HG03095 (cell line): ENCODE results near the gene TUBGCP6.

ENCODE experiments used
- ATAC-seq: cut with Tn5 transposase; IDR thresholded peaks from one replicate; pipeline ENCODE4 v1.9.1; 2021; ENCODE audit warnings: moderate library complexity; ENCODE audit not compliant: unreplicated experiment

The TUBGCP6 gene

GRCh38 chr22:50227579-50228215 is 17.1 kb downstream of the TUBGCP6 start:
- no peak for ATAC-seq

- ATAC-seq = no peak
Observed at GRCh38 chr22:50226875-50227165, 18.0 kb downstream of the TUBGCP6 start.

- ATAC-seq = no peak
Observed at GRCh38 chr22:50226063-50226874, 18.6 kb downstream of the TUBGCP6 start.

GRCh38 chr22:50225200-50225969 is 19.4 kb downstream of the TUBGCP6 start:
- ATAC-seq = no peak

GRCh38 chr22:50224071-50224470 is 20.8 kb downstream of the TUBGCP6 start:
- no peak for ATAC-seq

- no peak for ATAC-seq
Observed at GRCh38 chr22:50222508-50222907, 22.3 kb downstream of the TUBGCP6 start.

- no peak for ATAC-seq
Observed at GRCh38 chr22:50221410-50222300, 23.2 kb downstream of the TUBGCP6 start.

- no peak for ATAC-seq
Observed at GRCh38 chr22:50220603-50221409, 24.0 kb downstream of the TUBGCP6 start.

GRCh38 chr22:50219800-50220602 is 24.8 kb downstream of the TUBGCP6 start:
- no peak for ATAC-seq

- ATAC-seq = no peak
Observed at GRCh38 chr22:50218996-50219727, 25.7 kb downstream of the TUBGCP6 start.

GRCh38 chr22:50218153-50218995 is 26.4 kb downstream of the TUBGCP6 start:
- no peak for ATAC-seq

- no peak for ATAC-seq
Observed at GRCh38 chr22:50217543-50218152, 27.2 kb downstream of the TUBGCP6 start.

GRCh38 chr22:50216684-50217520 is 27.9 kb downstream of the TUBGCP6 start:
- no peak for ATAC-seq

GRCh38 chr22:50216055-50216683 is 28.7 kb downstream of the TUBGCP6 start:
- no peak for ATAC-seq

- no peak for ATAC-seq
Observed at GRCh38 chr22:50215297-50216054, 29.3 kb downstream of the TUBGCP6 start.
